HUES64 (cell line): ENCODE data around the gene RIMKLB. TPM values are rescaled to one million over a fixed set of nuclear protein-coding genes. Genes with fewer than 3 reads are reported as not detected.
A peak's percentile ranks its signal among the peaks of the same experiment; 100 is the strongest.

ENCODE experiments used
- H3K27ac ChIP-seq: 2 replicates; pipeline ENCODE4 v1.7.0; 2013; ENCODE audit warnings: low read depth, low read length, inconsistent platforms
- H3K27me3 ChIP-seq: 2 replicates; pipeline ENCODE4 v1.6.1; 2013; ENCODE audit warnings: mild to moderate bottlenecking, low read length; ENCODE audit not compliant: insufficient read depth
- H3K36me3 ChIP-seq: 2 replicates; pipeline ENCODE4 v1.6.1; 2013; ENCODE audit warnings: mild to moderate bottlenecking, low read length; ENCODE audit not compliant: insufficient read depth
- H3K4me1 ChIP-seq: 2 replicates; pipeline ENCODE4 v1.6.1; 2013; ENCODE audit warnings: mild to moderate bottlenecking, low read length, moderate library complexity; ENCODE audit not compliant: insufficient read depth
- H3K4me3 ChIP-seq: 2 replicates; pipeline ENCODE4 v1.5.1; 2013; ENCODE audit warnings: mild to moderate bottlenecking, low read length, moderate library complexity
- H3K9ac ChIP-seq: 2 replicates; pipeline ENCODE4 v1.6.1; 2013; ENCODE audit warnings: mild to moderate bottlenecking, low read depth, low read length
- H3K9me3 ChIP-seq: 2 replicates; pipeline ENCODE4 v1.6.1; 2013; ENCODE audit warnings: low read depth, low read length; ENCODE audit not compliant: insufficient read depth
- WGBS: fragments of 150-250, 120-280 bp; methylation state at CpG from one replicate; pipeline ENCODE4 v1.1.7; 2013; ENCODE audit warnings: missing lambda C conversion rate; 5-methylcytosine and 5-hydroxymethylcytosine counted together
- polyA plus RNA-seq, 2 experiments: library from polyadenylated mRNA; stranded (reverse); fragments of 50-300 nt; gene quantifications; one replicate each; pipeline ENCODE4 v1.2.3, GENCODE V29; 2013

Gene RIMKLB, protein sequence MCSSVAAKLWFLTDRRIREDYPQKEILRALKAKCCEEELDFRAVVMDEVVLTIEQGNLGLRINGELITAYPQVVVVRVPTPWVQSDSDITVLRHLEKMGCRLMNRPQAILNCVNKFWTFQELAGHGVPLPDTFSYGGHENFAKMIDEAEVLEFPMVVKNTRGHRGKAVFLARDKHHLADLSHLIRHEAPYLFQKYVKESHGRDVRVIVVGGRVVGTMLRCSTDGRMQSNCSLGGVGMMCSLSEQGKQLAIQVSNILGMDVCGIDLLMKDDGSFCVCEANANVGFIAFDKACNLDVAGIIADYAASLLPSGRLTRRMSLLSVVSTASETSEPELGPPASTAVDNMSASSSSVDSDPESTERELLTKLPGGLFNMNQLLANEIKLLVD
- 45.0 TPM for polyA plus RNA-seq (2013, experiment 1 of 2)
- 47.2 TPM for polyA plus RNA-seq (2013, experiment 2 of 2)

- under 1% methylated on average over 83 of the region's 88 CpGs for WGBS
- no peaks in the 10 kb centered on the region for H3K27me3 ChIP-seq
- peak within 1 kb of the TSS; percentile 95 for H3K9ac ChIP-seq
- peaks cover 42% of the 10 kb centered on the region for H3K4me1 ChIP-seq
- peak within 1 kb of the TSS; percentile 98 for H3K27ac ChIP-seq
- no peaks in the 10 kb centered on the region for H3K9me3 ChIP-seq
- peak within 1 kb of the TSS; percentile 96 for H3K4me3 ChIP-seq
- peaks cover 15% of the 10 kb centered on the region for H3K36me3 ChIP-seq
Measured at GRCh38 chr12:8697476-8698131, at the start of gene RIMKLB. Gene RIMKLB (plus strand): TSS chr12:8697991. CDS start chr12:8713867, 15,876 bp downstream.

DNA sequence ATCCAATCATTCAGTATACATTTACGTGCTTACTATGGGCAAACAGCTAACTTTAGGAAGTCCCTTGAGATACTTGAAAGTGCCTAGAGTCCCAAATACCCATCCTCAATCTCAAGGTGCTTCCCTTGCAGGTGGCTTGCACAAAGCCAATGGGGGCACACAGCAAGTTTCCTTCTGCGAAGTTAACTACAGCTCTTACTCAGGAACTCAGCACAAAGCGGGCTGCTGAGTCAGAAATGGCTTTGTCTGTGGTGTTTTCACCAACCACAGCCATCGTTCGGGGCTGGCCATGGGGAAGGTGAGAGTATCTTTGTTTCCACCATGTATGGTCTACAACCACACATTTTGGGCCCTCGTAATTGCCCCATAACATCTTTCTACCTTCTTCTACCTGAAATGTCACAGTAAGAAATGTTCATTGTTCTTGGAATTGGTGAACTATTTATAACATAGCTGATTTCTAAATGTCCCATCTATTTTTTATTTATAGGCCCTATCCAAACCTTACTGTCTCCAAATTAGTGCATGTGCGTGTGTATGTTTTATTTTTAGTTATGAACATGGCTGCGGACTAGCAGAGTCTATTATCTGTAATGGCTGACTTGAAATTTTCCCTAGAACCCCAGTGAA lies 49.1 kb upstream of the RIMKLB start:
- Histone ChIP-seq H3K9me3 (no peaks in the 10 kb centered on the region), H3K27ac (no peak overlapping the region), H3K36me3 (no peaks in the 10 kb centered on the region), H3K27me3 (no peaks in the 10 kb centered on the region), H3K4me1 (peaks cover 5% of the 10 kb centered on the region; the same call in 1 of the 2 replicates), H3K9ac (no peak overlapping the region), H3K4me3 (no peak overlapping the region)
- WGBS = 88% methylated on average over 7 of the region's 8 CpGs

- Histone ChIP-seq H3K4me3 (no peak overlapping the region), H3K27ac (no peak overlapping the region), H3K9me3 (no peaks in the 10 kb centered on the region), H3K27me3 (no peaks in the 10 kb centered on the region), H3K4me1 (0 out of 2 replicates have a peak, but pooled peaks cover 9% of the 10 kb centered on the region), H3K9ac (no peak overlapping the region), H3K36me3 (no peaks in the 10 kb centered on the region)
- 94% methylated on average over 6 of the region's 6 CpGs for WGBS
Measured at GRCh38 chr12:8655421-8655820, 42.4 kb upstream of the RIMKLB start.

DNA sequence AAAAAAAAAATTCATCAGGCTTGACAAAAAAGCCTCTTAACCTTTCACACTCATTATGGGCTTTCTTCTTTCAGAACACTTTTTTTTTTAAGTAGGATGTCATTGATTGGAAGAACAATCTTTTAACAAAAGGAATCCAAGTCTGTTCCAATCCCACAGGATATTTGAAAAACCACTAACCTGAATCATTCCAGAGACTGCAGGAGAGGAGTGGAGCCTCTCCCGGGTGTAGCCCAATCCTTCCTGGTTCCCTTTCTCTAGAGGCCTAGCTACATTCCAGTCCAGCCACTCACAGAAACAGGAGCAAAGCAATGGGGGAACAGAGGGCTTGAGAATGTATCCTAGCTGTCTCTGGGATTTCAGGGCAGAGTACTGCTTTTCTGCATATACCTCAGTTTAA lies 39.4 kb upstream of the RIMKLB start:
- no peaks in the 10 kb centered on the region for H3K36me3 ChIP-seq
- no peaks in the 10 kb centered on the region for H3K27me3 ChIP-seq
- H3K9ac ChIP-seq = no peak overlapping the region
- WGBS = 56% methylated on average over 1 of the region's 1 CpG
- H3K4me1 ChIP-seq = 0 out of 2 replicates have a peak, but pooled peaks cover 9% of the 10 kb centered on the region
- no peaks in the 10 kb centered on the region for H3K9me3 ChIP-seq
- H3K4me3 ChIP-seq = no peak overlapping the region
- 0 out of 2 replicates have a peak overlapping the region, but pooled peaks have one; percentile 43 for H3K27ac ChIP-seq

DNA sequence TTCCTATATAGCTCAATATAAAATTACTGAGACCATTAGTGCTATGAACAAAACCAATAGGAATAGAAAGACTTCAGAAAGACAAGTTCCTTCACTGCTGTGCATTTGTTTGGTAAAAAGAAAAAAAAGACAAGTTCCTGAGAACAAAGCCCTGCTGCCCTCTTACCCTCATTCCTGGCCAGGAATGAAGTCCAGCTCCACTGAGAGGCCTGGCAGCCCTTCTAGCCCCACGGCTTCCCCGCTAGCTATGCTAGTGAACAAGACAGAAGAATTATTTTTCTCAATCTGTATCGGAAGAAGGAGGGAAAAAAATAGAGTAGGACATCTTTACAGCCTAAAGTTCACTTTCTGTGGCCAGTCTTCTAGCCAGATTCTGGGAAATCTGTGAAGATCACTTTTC lies 36.8 kb upstream of the RIMKLB start:
- H3K9me3 ChIP-seq = no peaks in the 10 kb centered on the region
- 0 out of 2 replicates have a peak, but pooled peaks cover 9% of the 10 kb centered on the region for H3K4me1 ChIP-seq
- H3K9ac ChIP-seq = no peak overlapping the region
- 80% methylated on average over 3 of the region's 3 CpGs for WGBS
- H3K36me3 ChIP-seq = no peaks in the 10 kb centered on the region
- H3K27ac ChIP-seq = no peak overlapping the region
- no peak overlapping the region for H3K4me3 ChIP-seq
- no peaks in the 10 kb centered on the region for H3K27me3 ChIP-seq

- Histone ChIP-seq H3K27ac (no peak overlapping the region), H3K4me3 (no peak overlapping the region), H3K9ac (peak overlapping the region; percentile 48; the same call in 1 of the 2 replicates), H3K4me1 (0 out of 2 replicates have a peak, but pooled peaks cover 9% of the 10 kb centered on the region), H3K9me3 (no peaks in the 10 kb centered on the region), H3K27me3 (no peaks in the 10 kb centered on the region), H3K36me3 (no peaks in the 10 kb centered on the region)
- WGBS = 100% methylated on average over 2 of the region's 3 CpGs
Measured at GRCh38 chr12:8661751-8662150, 36.0 kb upstream of the RIMKLB start.

- 82% methylated on average over 6 of the region's 6 CpGs for whole genome bisulfite sequencing
- peak within 1 kb of the TSS; percentile 48; the same call in 1 of the 2 replicates for H3K9ac ChIP-seq
Measured at GRCh38 chr12:8662593-8662992, 35.2 kb upstream of the RIMKLB start, which contains the start of gene MFAP5. Gene MFAP5 (minus strand): TSS chr12:8662826. CDS start chr12:8662104, 722 bp downstream.

GRCh38 chr12:8664228-8664913 lies 33.4 kb upstream of the RIMKLB start:
- H3K9ac ChIP-seq = no peak overlapping the region
- no peaks in the 10 kb centered on the region for H3K36me3 ChIP-seq
- H3K27ac ChIP-seq = no peak overlapping the region
- H3K4me1 ChIP-seq = no peaks in the 10 kb centered on the region
- no peaks in the 10 kb centered on the region for H3K9me3 ChIP-seq
- 93% methylated on average over 5 of the region's 5 CpGs for WGBS
- H3K27me3 ChIP-seq = no peaks in the 10 kb centered on the region
- H3K4me3 ChIP-seq = no peak overlapping the region

More at GRCh38 chr12:8662593-8662992, 35.2 kb upstream of the RIMKLB start, which contains the start of gene MFAP5:
- no peak within 1 kb of the TSS; the same call in 1 of the 2 replicates for H3K27ac ChIP-seq
- no peaks in the 10 kb centered on the region for H3K27me3 ChIP-seq
- 0 out of 2 replicates have a peak, but pooled peaks cover 9% of the 10 kb centered on the region for H3K4me1 ChIP-seq
- no peaks in the 10 kb centered on the region for H3K9me3 ChIP-seq
- peak within 1 kb of the TSS; percentile 22; the same call in 1 of the 2 replicates for H3K4me3 ChIP-seq
- H3K36me3 ChIP-seq = no peaks in the 10 kb centered on the region

GRCh38 chr12:8665759-8666158 lies 32.0 kb upstream of the RIMKLB start:
- 95% methylated on average over 3 of the region's 4 CpGs for WGBS
- H3K27me3 ChIP-seq = no peaks in the 10 kb centered on the region
- H3K4me3 ChIP-seq = no peak overlapping the region
- no peaks in the 10 kb centered on the region for H3K9me3 ChIP-seq
- no peaks in the 10 kb centered on the region for H3K36me3 ChIP-seq
- H3K27ac ChIP-seq = no peak overlapping the region
- H3K4me1 ChIP-seq = no peaks in the 10 kb centered on the region
- no peak overlapping the region for H3K9ac ChIP-seq

GRCh38 chr12:8667270-8667669 lies 30.5 kb upstream of the RIMKLB start:
- no peak overlapping the region for H3K9ac ChIP-seq
- no peaks in the 10 kb centered on the region for H3K9me3 ChIP-seq
- no peak overlapping the region for H3K4me3 ChIP-seq
- H3K27ac ChIP-seq = no peak overlapping the region
- H3K4me1 ChIP-seq = no peaks in the 10 kb centered on the region
- WGBS = 76% methylated on average over 1 of the region's 2 CpGs
- no peaks in the 10 kb centered on the region for H3K36me3 ChIP-seq
- H3K27me3 ChIP-seq = no peaks in the 10 kb centered on the region
